Activated T-cell treated with anti-CD3 and anti-CD28 coated beads for 1 hour (primary cell): ENCODE data around the gene CLSTN2.

Source experiments
- DNase-seq: peaks from one replicate; pipeline ENCODE4 v3.0.0-alpha.2; 2020; ENCODE audit warnings: low read depth

CLSTN2 gene

GRCh38 chr3:140093742-140094141, 158.8 kb downstream of the CLSTN2 start:
- DNase-seq = no peak

- no peak for DNase-seq
Observed at GRCh38 chr3:140094487-140094886, 159.5 kb downstream of the CLSTN2 start.

- DNase-seq = no peak
Observed at GRCh38 chr3:140096037-140096436, 161.1 kb downstream of the CLSTN2 start.

- DNase-seq = no peak
Observed at GRCh38 chr3:140097874-140098635, 163.1 kb downstream of the CLSTN2 start.

GRCh38 chr3:140100479-140100878, 165.5 kb downstream of the CLSTN2 start:
- DNase-seq = no peak

GRCh38 chr3:140103166-140103565, 168.2 kb downstream of the CLSTN2 start:
- no peak for DNase-seq

- DNase-seq = no peak
Observed at GRCh38 chr3:140103986-140104645, 169.1 kb downstream of the CLSTN2 start.

- DNase-seq = no peak
Observed at GRCh38 chr3:140113996-140114788, 179.2 kb downstream of the CLSTN2 start.

- DNase-seq = no peak
Observed at GRCh38 chr3:140114789-140115080, 179.8 kb downstream of the CLSTN2 start.

GRCh38 chr3:140117096-140117526, 182.1 kb downstream of the CLSTN2 start:
- no peak for DNase-seq

- DNase-seq = no peak
Observed at GRCh38 chr3:140122183-140122582, 187.2 kb downstream of the CLSTN2 start.

- DNase-seq = no peak
Observed at GRCh38 chr3:140128217-140128616, 193.2 kb downstream of the CLSTN2 start.

GRCh38 chr3:140128631-140129030, 193.6 kb downstream of the CLSTN2 start:
- no peak for DNase-seq

- no peak for DNase-seq
Observed at GRCh38 chr3:140129768-140130284, 194.8 kb downstream of the CLSTN2 start.

- DNase-seq = no peak
Observed at GRCh38 chr3:140131895-140132294, 196.9 kb downstream of the CLSTN2 start.

GRCh38 chr3:140134231-140134965, 199.4 kb downstream of the CLSTN2 start:
- DNase-seq = no peak

- no peak for DNase-seq
Observed at GRCh38 chr3:140135461-140135860, 200.5 kb downstream of the CLSTN2 start.

GRCh38 chr3:140143367-140144069, 208.5 kb downstream of the CLSTN2 start:
- no peak for DNase-seq

- no peak for DNase-seq
Observed at GRCh38 chr3:140145528-140145927, 210.5 kb downstream of the CLSTN2 start.

GRCh38 chr3:140146668-140147067, 211.7 kb downstream of the CLSTN2 start:
- DNase-seq = no peak

- no peak for DNase-seq
Observed at GRCh38 chr3:140147965-140148490, 213.0 kb downstream of the CLSTN2 start.
